ENCODE data around the gene REXO5. TPM values are rescaled to one million over a fixed set of nuclear protein-coding genes. Genes with fewer than 3 reads are reported as not detected.
A peak's percentile ranks its signal among the peaks of the same experiment; 100 is the strongest.
"Not testable (repeated sequence)": the region's sequence is repeated elsewhere in the genome, so short reads cannot be mapped to it uniquely, and the experiment has no call there.

REXO5 gene
- total RNA-seq, 1 experiment from 2014 or later, result 26.2 TPM

DNA sequence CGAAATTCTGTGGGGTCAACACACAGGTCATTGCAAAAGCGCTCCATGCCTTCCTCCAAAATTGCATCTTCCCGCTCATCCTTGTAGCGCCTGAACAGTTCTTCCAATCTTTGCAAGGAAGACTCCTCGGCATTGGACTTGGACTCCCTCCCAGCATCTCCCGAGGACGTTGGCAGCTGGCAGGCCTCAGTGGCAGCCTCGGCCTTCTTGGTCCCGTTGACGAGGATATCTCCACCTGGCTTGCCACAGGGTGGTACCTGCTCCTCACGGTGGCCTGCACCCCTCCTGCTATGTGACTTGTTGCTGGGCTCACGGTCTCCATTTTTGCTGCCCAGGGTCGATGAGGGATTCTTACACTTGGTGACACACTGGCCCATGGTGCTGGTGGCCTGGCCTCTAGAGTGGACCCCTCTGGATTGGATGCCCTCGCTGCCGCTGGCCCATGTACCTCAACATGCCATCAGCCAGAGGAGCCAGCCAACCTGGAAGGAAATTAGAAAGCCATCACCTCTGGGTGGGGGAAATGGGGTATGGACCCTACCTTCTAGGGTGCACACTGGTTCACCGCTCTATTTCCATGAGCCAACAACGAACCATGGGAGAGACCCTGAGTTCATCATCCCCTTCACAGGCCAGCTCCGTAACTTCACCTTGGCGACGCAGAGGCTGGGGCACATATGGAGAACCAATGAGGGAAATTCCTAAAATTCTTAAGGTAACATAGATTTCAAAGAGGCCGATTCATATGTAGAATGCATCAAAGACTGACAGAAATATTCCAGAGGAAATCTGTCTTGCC is 56.0 kb downstream of the REXO5 start:
- no peak overlapping the region for H3K4me3 ChIP-seq
- peaks cover 23% of the 10 kb centered on the region for H3K4me1 ChIP-seq (replicated peaks)
- no peak for DNase-seq (ENCODE audit: low read depth in 1 of 2, low spot score in 2 of 2)
- peaks cover 31% of the 10 kb centered on the region for H3K36me3 ChIP-seq
- no peak overlapping the region for H3K27ac ChIP-seq
- H3K27me3 ChIP-seq (replicated peaks), result no peaks in the 10 kb centered on the region
- no peaks in the 10 kb centered on the region for H3K9me3 ChIP-seq (replicated peaks)

DNA sequence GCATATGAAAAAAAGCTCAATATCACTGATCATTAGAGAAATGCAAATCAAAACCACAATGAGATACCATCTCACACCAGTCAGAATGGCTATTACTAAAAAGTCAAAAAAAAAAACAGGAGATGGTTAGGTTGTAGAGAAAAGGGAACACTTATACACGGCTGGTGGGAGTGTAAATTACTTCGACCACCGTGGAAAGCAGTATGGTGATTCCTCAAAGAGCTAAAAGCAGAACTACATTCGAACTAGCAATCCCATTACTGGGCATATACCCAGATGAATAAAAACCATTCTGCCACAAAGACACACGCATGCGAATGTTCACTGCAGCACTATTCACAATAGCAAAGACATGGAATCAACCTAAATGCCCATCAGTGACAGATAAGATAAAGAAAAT is 58.0 kb downstream of the REXO5 start:
- not testable (repeated sequence) for H3K27ac ChIP-seq; H3K9me3 ChIP-seq (replicated peaks); H3K27me3 ChIP-seq (replicated peaks); DNase-seq (ENCODE audit: low read depth in 1 of 2, low spot score in 2 of 2); H3K4me3 ChIP-seq
- Histone ChIP-seq H3K4me1 (replicated peaks) (peaks cover 27% of the 10 kb centered on the region), H3K36me3 (peaks cover 31% of the 10 kb centered on the region)

- Histone ChIP-seq H3K4me3 (no peak overlapping the region), H3K9me3 (replicated peaks) (no peaks in the 10 kb centered on the region), H3K4me1 (replicated peaks) (peaks cover 27% of the 10 kb centered on the region), H3K27ac (peak overlapping the region; percentile 78), H3K27me3 (replicated peaks) (no peaks in the 10 kb centered on the region), H3K36me3 (peaks cover 20% of the 10 kb centered on the region)
- no peak for DNase-seq (ENCODE audit: low read depth in 1 of 2, low spot score in 2 of 2)
Measured at GRCh38 chr16:20865420-20866131, 59.2 kb downstream of the REXO5 start.

DNA sequence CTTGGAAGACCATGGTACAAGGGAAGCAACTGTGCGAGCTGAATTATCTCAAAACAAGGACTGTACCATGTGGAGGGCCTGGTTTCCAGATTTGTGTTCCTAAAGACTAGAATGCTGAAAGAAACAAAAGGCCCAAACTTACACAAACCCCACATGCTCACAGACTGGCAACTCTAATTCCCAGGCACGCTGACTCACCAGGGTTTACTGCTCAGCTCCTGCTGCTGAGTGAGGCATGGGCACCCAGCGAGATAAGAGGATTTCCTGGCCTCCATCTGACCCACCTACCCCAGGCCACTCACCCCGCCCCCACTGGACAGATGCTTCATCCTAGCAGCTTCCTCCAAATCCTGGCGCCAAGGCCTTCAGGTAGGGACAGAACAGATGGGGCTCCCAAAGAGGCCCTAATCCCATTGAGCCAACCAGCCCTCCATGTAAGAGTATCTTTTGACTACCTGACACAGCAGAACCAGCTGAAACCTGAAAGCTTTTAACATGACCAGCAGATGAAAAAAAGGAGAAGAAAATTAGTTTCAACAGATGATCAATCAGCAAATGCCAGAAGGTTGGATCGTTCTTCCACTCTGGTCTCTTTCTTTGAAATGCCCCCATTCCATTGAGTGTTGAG is 59.9 kb downstream of the REXO5 start:
- peaks cover 16% of the 10 kb centered on the region for H3K36me3 ChIP-seq
- no peaks in the 10 kb centered on the region for H3K27me3 ChIP-seq (replicated peaks)
- DNase-seq (ENCODE audit: low read depth in 1 of 2, low spot score in 2 of 2), result peak; percentile 81 to 89
- no peak overlapping the region for H3K4me3 ChIP-seq
- no peaks in the 10 kb centered on the region for H3K9me3 ChIP-seq (replicated peaks)
- H3K27ac ChIP-seq, result peak overlapping the region; percentile 78
- H3K4me1 ChIP-seq (replicated peaks), result peaks cover 27% of the 10 kb centered on the region

GRCh38 chr16:20866801-20867200 is 60.5 kb downstream of the REXO5 start:
- DNase-seq (ENCODE audit: low read depth in 1 of 2, low spot score in 2 of 2), result no peak
- no peaks in the 10 kb centered on the region for H3K27me3 ChIP-seq (replicated peaks)
- no peaks in the 10 kb centered on the region for H3K9me3 ChIP-seq (replicated peaks)
- no peak overlapping the region for H3K4me3 ChIP-seq
- H3K4me1 ChIP-seq (replicated peaks), result peaks cover 27% of the 10 kb centered on the region
- H3K27ac ChIP-seq, result no peak overlapping the region; the same call in 1 of the 2 replicates
- peaks cover 13% of the 10 kb centered on the region for H3K36me3 ChIP-seq

DNA sequence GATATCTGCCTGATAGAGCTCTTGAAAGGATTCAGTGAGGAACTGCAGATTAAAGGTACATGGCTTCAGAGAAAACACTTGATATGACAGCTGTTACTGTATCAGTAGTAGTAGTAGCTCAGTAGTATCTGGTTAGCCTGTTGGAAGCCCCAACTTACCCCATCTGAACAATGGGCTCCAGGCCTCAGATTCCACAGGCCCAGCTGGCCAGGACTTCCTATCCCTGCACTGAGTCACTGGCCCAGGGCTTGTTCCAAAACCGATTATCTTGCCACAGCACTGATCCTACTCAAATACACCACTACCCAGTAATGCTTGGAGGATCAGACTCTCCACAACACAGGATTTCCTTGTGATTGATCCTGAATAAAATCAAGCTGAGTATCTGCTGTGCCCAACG is 61.3 kb downstream of the REXO5 start:
- H3K36me3 ChIP-seq, result peaks cover 7% of the 10 kb centered on the region
- no peak overlapping the region for H3K4me3 ChIP-seq
- H3K4me1 ChIP-seq (replicated peaks), result peaks cover 27% of the 10 kb centered on the region
- H3K27ac ChIP-seq, result no peak overlapping the region
- no peak for DNase-seq (ENCODE audit: low read depth in 1 of 2, low spot score in 2 of 2)
- no peaks in the 10 kb centered on the region for H3K9me3 ChIP-seq (replicated peaks)
- no peaks in the 10 kb centered on the region for H3K27me3 ChIP-seq (replicated peaks)

DNA sequence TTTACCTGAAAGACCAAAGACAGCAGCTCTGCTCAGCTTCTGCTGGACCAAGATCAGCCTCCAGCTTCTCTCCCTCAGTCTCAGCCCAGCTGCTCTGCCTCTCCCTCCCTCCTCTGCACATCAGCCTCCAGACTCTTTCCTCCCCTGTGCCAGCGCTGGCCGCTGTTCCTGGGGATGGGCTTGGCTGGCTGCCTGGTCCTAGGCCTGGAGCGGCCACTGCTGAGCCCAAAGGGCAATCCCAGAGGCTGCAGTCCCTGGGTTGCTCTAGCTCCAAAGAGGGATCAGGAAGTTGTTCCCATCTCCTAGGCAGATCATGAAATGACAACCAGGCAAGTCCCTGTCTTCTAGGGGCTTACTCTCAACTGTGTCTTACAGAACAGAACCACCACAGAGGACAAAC is 62.6 kb downstream of the REXO5 start:
- no peaks in the 10 kb centered on the region for H3K9me3 ChIP-seq (replicated peaks)
- no peak overlapping the region for H3K27ac ChIP-seq
- peak; percentile 20 to 55 for DNase-seq (ENCODE audit: low read depth in 1 of 2, low spot score in 2 of 2)
- H3K4me3 ChIP-seq, result no peak overlapping the region
- H3K4me1 ChIP-seq (replicated peaks), result peaks cover 36% of the 10 kb centered on the region
- no peaks in the 10 kb centered on the region for H3K27me3 ChIP-seq (replicated peaks)
- H3K36me3 ChIP-seq, result peaks cover 3% of the 10 kb centered on the region

- no peak for DNase-seq (ENCODE audit: low read depth in 1 of 2, low spot score in 2 of 2)
- Histone ChIP-seq H3K9me3 (replicated peaks) (no peaks in the 10 kb centered on the region), H3K27ac (no peak overlapping the region)
Measured at GRCh38 chr16:20870122-20870820, 63.9 kb downstream of the REXO5 start.

DNA sequence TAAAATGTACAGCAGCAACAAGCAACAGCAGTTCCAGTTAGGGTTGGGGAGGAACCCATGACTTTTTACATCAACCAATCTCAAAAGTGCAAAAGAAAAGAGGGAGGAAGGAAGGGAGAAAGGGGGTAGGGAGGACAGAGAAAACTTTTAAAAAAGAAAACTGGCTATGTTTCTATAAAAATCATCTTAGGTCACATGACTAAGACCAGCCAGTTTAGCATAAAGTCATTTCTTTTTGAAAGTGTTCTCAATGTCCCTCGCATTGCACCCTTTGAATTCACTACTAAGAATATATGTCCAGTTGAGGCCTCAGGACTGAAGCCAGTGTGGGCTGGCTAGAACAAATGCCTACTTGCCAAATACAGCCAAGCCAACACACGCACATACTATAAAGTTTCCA is 64.9 kb downstream of the REXO5 start:
- H3K4me1 ChIP-seq (replicated peaks), result peaks cover 37% of the 10 kb centered on the region
- no peaks in the 10 kb centered on the region for H3K9me3 ChIP-seq (replicated peaks)
- H3K27ac ChIP-seq, result no peak overlapping the region
- no peaks in the 10 kb centered on the region for H3K27me3 ChIP-seq (replicated peaks)
- no peaks in the 10 kb centered on the region for H3K36me3 ChIP-seq
- DNase-seq (ENCODE audit: low read depth in 1 of 2, low spot score in 2 of 2), result no peak
- H3K4me3 ChIP-seq, result no peak overlapping the region

More at GRCh38 chr16:20870122-20870820, 63.9 kb downstream of the REXO5 start:
- Histone ChIP-seq H3K36me3 (no peaks in the 10 kb centered on the region), H3K4me1 (replicated peaks) (peaks cover 44% of the 10 kb centered on the region), H3K27me3 (replicated peaks) (no peaks in the 10 kb centered on the region), H3K4me3 (no peak overlapping the region)

DNA sequence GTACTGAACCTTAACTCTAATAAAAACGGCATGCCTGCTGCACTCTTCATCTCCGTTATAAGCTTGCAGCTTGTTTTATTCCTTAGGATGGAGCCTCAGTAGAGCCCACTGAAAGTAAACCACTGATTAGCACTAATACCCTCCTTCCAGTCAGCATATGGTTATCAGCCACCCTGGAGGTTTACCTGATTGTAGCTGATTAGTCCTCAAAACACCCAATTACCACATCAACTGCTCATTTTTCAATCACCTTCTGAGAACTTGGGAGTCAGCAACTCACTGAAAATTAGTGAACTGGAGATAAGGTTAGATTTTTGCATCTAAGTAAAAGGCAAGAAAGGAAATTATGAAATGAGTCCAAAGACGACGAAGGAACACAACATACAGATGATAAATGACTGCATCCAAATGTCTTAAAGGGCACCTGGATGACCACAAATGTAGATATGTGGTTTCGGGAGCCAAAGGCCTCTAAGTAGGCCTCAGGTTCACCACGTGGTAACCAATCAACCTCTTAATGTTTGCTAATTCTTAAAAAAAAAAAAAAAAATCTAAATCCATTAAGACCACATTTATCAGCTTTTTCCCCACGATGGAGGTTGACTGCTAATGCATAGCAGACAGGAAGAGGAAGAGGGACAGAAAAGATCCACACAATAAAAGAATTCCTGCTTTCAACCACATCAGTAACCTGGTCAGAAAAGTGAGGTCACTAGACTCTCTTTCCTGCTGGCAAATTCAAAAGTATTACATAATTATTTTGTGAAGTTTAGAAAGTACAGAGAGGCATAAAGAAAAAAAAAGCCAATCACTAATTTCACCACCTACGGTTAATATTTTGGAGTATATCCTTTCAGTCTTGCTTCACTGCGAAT is 65.9 kb downstream of the REXO5 start:
- H3K9me3 ChIP-seq (replicated peaks), result no peaks in the 10 kb centered on the region
- H3K36me3 ChIP-seq, result no peaks in the 10 kb centered on the region
- no peak overlapping the region for H3K4me3 ChIP-seq
- peaks cover 28% of the 10 kb centered on the region for H3K4me1 ChIP-seq (replicated peaks)
- no peak for DNase-seq (ENCODE audit: low read depth in 1 of 2, low spot score in 2 of 2)
- H3K27ac ChIP-seq, result no peak overlapping the region
- H3K27me3 ChIP-seq (replicated peaks), result no peaks in the 10 kb centered on the region

DNA sequence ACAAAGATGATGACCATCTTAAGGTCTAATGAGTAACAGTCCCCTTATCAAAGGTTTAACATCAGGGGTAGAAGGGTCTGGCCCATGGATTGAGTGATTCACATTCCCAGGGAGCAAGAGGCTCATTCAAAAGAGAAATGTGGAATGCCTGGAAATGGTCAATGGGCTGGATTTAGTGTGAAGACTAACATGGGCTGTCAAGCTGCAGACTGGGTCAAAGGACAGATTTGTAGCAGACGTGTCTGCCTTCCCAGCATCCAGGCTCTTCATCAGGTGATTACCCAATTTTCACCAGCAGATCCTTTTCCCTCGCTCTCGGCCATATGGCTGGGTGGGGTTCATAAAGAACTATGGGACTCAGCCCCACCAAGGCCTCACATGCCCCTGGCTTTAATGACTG is 67.0 kb downstream of the REXO5 start:
- no peak for DNase-seq (ENCODE audit: low read depth in 1 of 2, low spot score in 2 of 2)
- no peaks in the 10 kb centered on the region for H3K9me3 ChIP-seq (replicated peaks)
- no peaks in the 10 kb centered on the region for H3K27me3 ChIP-seq (replicated peaks)
- peaks cover 28% of the 10 kb centered on the region for H3K4me1 ChIP-seq (replicated peaks)
- H3K4me3 ChIP-seq, result no peak overlapping the region
- H3K36me3 ChIP-seq, result peaks cover 5% of the 10 kb centered on the region
- peak overlapping the region; percentile 58 for H3K27ac ChIP-seq

- no peak overlapping the region for H3K4me3 ChIP-seq
- H3K27me3 ChIP-seq (replicated peaks), result no peaks in the 10 kb centered on the region
- DNase-seq (ENCODE audit: low read depth in 1 of 2, low spot score in 2 of 2), result peak in 1 of 2 experiments; percentile 15
- peaks cover 33% of the 10 kb centered on the region for H3K4me1 ChIP-seq (replicated peaks)
- H3K9me3 ChIP-seq (replicated peaks), result no peaks in the 10 kb centered on the region
- H3K27ac ChIP-seq, result peak overlapping the region; percentile 58
- peaks cover 5% of the 10 kb centered on the region for H3K36me3 ChIP-seq
Measured at GRCh38 chr16:20874088-20874581, 67.8 kb downstream of the REXO5 start.

GRCh38 chr16:20875355-20875650 is 69.0 kb downstream of the REXO5 start:
- Histone ChIP-seq H3K27ac (no peak overlapping the region), H3K27me3 (replicated peaks) (no peaks in the 10 kb centered on the region), H3K4me3 (no peak overlapping the region), H3K36me3 (peaks cover 5% of the 10 kb centered on the region), H3K9me3 (replicated peaks) (no peaks in the 10 kb centered on the region), H3K4me1 (replicated peaks) (peaks cover 39% of the 10 kb centered on the region)
- no peak for DNase-seq (ENCODE audit: low read depth in 1 of 2, low spot score in 2 of 2)
